Measurements from ENCODE around the gene ARHGAP26.

DNA sequence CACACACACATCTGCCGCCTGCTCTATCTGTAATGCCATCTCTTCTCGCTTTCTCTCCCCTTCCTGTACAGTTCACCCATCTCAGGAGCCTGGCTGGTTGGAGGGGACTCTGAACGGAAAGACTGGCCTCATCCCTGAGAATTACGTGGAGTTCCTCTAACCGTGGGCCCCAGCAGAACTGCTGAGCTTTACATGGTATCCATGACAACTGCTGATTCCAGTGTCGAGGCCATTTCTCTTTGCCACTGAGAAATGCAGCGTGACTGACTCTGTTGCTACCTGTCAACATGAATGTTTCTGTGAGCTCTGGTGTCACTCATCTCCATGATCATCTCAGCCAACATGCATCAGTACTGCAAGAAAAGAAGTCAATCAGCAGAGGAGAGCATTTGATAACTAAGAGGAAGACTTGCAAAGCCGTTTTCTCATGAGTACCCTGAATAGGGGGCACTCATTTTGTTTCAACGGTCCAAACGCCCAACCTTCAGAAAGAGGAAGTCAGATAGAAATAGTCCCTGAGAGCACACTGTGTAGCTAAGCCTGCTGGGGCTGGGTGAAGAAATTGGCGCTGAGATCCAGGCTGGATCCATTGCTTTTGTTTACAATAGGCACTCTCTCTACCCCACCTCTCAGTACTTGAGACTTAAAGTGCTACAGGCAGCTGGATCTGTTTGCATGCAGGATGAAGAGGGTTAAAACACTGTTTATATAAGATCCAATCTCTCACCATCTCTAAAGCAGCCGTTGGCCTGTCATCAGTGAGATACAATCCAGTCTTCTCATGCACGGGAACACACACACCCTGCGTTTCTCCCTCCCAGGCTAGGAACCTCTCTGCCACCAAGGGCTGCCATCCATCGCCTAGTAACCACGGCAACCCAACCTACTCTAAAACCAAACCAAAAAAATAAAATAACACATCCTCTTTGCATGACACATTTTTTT lies 452.4 kb downstream of the ARHGAP26 start:
- TF ChIP-seq, protein P1, sequence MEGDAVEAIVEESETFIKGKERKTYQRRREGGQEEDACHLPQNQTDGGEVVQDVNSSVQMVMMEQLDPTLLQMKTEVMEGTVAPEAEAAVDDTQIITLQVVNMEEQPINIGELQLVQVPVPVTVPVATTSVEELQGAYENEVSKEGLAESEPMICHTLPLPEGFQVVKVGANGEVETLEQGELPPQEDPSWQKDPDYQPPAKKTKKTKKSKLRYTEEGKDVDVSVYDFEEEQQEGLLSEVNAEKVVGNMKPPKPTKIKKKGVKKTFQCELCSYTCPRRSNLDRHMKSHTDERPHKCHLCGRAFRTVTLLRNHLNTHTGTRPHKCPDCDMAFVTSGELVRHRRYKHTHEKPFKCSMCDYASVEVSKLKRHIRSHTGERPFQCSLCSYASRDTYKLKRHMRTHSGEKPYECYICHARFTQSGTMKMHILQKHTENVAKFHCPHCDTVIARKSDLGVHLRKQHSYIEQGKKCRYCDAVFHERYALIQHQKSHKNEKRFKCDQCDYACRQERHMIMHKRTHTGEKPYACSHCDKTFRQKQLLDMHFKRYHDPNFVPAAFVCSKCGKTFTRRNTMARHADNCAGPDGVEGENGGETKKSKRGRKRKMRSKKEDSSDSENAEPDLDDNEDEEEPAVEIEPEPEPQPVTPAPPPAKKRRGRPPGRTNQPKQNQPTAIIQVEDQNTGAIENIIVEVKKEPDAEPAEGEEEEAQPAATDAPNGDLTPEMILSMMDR (IDR thresholded peaks at IDR 0.05) = no peak
- TF ChIP-seq POLR2A (IDR thresholded peaks at IDR 0.05) = no peak
